Liver (tissue), 2 donors: ENCODE data around the gene B4GALT4.

ENCODE experiments used
- MAX ChIP-seq: IDR thresholded peaks from 2 replicates; pipeline ENCODE4 v1.6.1; 2016; ENCODE audit warnings: antibody characterized with exemption
- RXRA ChIP-seq, 2 donors: IDR thresholded peaks; 2 replicates each; pipeline ENCODE4 v1.6.1; 2017 to 2018; ENCODE audit warnings: antibody characterized with exemption in 2 of 2, mild to moderate bottlenecking in 1 of 2
- donor health status: healthy.

- no peak for TF ChIP-seq MAX
- no peak for TF ChIP-seq RXRA (IDR thresholded peaks at IDR 0.05)
Observed at GRCh38 chr3:119230071-119230470, 10.6 kb downstream of the B4GALT4 start.
